Measurements from ENCODE around the gene CLIC5.

CLIC5 gene

DNA sequence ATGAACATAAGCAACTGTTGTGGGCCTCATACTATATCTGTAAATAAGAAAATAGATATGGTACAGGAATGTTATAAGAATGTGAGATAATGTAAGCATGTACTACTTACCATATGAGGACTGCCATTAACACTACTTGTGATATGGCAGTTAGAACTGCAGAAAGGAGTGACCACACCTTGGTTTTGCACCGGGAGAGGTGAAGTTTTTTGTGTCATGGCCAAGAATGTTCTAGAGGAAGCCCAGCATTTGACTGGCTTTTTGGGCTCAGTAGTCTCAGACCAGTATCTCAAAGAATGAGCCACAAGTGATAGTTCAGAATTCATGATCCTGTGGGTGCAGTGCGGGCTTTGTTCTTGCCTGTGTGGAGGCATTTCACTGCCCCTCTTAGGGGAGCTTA lies 123.5 kb downstream of the CLIC5 start:
- DNase-seq (ENCODE audit: low read depth), result no peak

DNA sequence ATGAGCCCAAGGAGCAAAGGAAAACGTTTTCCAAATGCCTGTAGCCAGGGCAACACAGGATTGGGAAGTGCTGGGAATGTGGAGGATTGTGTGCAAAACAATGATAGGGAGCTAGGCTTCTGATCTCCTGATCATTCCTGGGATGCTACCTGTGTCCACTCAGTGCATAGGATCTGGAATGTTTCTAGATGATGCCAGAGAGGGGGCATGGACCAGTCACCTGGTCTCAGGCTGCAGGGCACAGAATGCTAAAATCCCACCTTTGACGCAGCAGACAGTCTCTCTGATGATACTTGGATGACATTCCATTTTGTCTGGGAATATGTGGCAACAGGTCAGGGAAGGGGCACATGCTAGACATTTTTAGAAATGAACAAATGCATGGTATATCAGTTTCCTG lies 128.9 kb downstream of the CLIC5 start:
- no peak for DNase-seq (ENCODE audit: low read depth)

DNA sequence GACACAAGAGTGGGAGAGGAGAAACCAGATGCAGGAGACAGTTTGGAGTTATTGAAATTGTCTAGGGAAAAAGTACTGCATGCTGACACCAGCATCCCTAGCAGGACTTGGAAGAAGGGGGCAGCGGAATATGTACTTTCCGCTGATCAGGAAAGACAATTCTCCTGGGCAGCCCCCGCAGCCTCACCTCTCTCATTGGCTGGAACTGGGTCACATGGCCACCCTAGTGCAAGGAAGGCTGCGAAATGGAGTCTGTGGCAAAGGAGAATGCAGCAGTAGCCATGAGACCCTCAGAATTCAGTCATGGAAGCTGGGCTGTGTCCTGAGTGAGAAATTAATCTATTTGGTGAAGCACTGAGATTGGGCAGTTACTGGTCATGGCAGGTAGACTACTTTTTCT lies 131.3 kb downstream of the CLIC5 start:
- DNase-seq (ENCODE audit: low read depth), result no peak

DNA sequence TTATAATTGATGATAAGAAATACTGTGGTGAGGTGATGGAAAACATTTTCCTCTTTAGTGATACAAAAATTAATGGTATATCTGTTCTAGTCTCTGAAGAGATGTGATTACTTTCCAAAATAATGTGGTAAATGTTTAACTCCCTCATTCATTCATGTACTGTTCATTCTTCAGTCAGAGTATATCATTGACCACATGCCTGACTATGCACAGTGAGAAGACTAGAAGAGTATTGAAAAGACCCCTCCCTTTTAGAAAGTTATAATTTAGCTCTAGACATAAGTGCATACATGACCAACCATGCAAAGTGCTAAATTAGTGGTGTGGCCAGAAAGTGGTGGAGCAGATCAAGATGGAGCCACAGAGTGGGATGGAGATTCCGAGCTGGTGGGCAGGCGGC lies 133.0 kb downstream of the CLIC5 start:
- no peak for DNase-seq (ENCODE audit: low read depth)

DNA sequence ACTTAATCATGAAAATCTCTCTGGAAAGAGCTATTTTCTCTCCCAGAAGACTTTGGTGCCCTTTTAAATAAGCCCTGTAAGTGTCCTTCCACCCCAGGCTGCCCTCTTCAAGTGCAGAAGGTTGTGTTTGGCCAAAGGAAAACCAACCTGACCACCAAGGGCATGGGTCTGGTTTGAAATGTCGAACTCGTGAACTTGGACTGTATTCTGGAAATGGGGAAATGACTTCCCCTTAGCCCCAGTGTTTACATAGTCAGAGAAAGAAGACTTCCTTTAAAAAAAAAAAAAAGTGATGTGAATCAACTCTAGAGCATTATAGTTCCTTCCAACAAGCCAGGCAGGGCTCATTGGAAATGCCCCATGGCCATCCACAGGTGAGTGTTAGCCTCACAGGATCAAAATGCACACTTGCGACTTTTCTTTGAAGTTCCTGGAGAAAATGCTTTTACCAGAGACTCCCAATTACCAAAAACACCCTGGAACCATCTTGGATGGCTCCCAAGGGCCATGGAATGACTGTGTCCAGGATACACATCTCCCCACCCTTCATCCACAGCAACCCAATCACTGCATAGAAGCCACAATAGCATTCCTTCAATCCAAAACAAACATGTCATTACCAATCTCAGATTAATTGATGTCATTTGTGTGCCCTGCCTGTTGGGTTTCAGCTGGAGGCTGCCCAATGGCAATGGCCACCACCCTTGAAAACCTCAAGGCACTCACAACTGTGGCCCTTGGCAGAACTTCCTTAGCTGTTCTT lies 133.8 kb downstream of the CLIC5 start:
- no peak for DNase-seq (ENCODE audit: low read depth)

DNA sequence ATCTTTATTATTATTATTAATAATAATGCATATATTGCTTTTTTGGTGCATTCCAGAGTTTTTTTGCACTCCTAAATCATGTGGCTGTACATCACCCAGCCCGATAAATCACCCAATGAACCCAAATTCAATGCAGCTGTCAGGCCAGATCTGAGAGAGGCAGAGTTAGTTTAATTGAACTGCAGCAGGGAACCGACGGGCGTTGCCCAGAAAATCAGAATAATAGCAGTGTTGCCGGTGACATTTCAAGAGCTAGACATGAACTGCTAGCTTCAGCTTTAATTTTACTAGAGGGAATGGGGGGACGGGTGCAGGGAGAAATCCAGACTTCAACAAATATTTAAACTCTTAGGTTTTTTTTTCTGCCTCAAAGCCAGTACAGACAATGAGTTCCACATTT lies 135.0 kb downstream of the CLIC5 start:
- no peak for DNase-seq (ENCODE audit: low read depth)

DNA sequence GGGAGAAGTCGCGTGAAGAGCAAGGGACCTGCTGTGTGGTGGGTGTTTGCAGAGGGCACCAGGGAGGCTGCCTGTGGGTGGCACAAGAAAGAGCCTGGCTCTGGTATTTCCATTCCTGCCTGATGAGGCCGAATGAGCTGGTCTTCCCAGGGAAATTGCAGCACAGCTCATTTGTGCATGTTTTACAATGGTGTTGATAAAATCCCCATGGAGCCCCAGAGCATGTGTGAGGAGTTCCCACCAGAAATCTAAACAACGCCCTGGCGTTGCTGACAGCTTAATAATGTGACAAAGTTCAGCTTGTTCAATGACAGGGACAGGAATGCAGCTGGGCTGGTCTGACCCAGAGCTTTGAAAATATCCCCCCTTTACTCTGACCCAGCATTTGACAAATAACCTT lies 135.5 kb downstream of the CLIC5 start:
- no peak for DNase-seq (ENCODE audit: low read depth)

DNA sequence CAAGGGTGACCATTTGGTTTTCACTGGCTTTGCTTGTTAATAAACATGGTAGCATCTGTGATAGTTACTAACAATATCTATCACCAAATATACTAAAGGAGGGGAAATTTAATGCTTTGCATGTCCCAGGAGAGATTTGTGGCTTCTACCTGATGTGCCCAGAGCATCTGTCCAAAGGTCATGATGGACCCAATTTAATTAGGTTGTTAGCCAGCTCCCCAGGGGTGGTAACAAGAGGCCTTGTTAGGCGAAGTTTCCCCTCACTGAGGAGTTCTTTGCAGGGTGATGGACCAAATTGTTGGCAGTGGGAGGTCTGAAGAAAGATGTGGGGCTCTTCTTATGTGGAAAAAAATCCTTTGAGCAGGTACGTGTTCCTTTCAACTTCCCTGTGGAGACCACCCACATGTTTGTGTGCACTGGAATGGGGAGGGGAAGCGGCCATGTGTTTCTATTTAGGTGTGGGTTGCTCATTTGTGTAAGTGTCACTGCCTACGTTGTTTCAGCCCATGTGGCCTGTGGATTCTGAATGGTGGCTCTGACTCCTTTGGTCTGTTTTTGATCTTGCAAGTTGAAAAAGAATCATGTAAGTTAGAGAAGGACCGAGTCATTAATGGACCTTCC lies 137.6 kb downstream of the CLIC5 start:
- no peak for DNase-seq (ENCODE audit: low read depth)

DNA sequence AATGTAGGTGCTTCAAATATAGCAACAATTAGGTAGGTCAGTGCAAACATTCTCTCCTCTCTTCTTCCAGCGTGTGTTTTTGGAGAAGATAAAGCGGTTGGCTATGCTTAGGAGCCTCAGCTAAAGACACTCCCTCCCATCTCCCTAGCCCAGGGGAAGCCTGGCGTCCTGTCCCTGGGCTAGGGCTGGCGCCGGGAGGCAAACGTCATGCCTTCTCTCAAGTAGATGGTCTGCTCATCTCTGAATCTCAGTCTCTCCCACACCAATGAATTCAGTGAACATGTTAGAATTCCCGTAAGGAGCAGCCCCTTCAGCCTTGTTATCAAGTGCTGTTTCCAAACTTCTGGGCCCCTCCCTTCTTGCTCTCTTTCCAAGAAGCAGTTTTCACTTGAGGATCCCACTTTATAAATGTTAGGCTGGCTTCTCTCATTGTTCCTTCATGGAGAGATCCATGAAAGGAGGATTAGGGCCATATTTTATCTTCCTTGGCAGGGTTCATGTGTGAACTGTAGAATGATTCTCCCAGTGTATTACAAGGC lies 142.8 kb downstream of the CLIC5 start:
- DNase-seq (ENCODE audit: low read depth), result no peak

DNA sequence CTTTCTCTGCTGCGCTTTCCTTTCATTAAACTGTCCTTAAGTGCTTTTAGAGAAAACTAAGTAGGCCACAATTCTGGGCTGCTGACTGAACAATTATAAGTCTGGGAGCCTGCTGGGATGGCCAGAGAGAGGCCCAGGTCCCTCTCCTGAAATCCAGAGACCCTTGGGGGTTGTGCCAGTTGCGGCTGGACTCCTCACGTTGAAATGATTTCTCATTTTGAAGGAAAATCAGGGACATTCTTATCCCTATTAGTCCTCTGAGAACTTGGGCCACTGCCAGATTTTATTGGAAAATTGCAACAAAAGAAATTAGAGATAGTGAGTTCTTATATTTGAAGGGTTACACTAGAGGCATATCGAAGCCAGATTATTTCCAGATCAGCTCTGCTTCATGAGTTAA lies 145.1 kb downstream of the CLIC5 start:
- no peak for DNase-seq (ENCODE audit: low read depth)

DNA sequence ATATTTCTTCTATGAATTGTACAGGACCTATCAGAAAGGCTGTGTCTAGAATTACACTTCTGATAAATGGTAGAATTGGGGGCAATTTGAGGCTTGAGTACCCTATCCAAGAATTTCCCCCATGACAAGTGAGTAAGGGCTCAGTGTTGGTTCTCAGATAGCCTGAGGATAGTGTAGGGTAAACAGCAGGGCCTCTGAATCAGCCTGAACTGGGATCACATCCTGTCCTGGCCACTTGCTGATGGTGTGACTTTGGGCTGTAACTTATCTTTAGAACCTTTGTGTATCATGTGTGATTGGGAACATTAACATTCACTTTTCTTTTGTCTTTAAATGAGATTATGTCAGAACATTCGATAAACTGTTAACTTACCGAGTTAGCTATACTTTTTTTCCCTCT lies 151.0 kb downstream of the CLIC5 start:
- no peak for DNase-seq (ENCODE audit: low read depth)

DNA sequence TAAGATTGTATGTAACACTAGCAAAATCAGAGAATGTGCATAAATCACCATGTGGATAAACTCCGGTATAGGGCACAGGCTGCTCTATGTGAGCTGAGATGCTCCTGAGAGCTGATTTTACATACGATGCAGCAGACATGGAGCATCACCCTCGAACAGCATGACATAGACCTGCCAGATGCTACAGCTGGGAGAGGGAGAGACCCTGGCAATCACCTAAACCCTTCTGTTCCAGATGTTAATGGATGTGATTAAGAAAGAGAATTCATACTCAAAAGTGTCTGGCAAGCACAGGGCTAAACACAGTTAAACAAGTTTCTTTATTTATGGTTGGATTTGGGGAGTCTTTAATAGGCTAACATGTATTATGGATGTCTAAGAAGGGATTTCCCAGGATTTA lies 157.0 kb downstream of the CLIC5 start:
- no peak for DNase-seq (ENCODE audit: low read depth)

DNA sequence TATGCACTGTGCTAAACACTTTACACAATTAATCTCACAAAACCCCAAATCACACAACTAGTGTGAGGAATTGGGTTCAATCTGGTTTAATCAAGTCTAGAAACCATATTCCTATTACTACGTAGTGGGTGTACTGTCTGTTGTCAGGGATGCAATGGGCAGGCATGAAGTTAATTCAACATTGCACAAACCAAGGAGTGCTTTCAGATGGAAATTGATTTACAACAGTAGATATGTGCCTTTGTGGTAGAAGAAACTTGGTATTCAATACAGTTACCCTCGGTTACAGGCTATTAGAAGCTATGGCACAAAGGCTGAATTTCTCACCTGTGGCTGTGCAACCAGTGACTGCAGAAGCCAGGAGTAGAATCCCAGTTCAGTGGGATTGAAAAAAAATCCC lies 157.8 kb downstream of the CLIC5 start:
- DNase-seq (ENCODE audit: low read depth), result no peak

DNA sequence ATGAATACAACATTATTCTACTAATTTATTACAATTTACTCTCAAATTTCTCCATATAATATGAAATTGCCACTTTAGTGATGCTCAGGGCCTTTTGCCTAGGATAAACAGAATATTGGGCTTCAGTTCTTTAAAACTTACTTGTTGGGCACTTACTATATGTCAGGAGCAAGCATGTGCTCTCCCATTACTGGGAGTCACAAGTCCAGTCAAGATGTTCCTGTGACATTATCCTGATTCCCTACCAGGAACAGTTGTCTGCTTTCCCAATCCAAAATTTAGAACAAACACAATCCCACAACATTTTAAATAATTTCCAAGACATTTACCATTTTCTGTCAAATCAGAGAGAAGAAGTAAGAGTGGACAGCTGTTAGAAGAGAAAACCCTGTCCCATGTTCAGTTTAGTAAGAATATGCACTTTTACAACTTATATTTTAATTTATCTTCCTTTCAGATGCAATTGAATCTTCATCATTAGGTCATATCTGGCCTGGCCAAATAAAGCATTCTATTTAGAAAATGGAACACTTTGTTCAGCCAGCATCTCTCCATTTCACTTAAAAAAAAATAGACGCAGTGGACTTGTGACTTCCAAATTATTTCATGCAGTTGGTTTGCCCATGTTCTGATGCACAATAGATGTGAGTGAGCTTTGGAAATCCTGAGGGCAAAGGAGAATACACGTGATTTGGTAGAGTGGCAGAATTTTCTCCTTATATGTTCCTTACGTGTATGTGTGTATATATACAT lies 159.8 kb downstream of the CLIC5 start:
- no peak for DNase-seq (ENCODE audit: low read depth)

DNA sequence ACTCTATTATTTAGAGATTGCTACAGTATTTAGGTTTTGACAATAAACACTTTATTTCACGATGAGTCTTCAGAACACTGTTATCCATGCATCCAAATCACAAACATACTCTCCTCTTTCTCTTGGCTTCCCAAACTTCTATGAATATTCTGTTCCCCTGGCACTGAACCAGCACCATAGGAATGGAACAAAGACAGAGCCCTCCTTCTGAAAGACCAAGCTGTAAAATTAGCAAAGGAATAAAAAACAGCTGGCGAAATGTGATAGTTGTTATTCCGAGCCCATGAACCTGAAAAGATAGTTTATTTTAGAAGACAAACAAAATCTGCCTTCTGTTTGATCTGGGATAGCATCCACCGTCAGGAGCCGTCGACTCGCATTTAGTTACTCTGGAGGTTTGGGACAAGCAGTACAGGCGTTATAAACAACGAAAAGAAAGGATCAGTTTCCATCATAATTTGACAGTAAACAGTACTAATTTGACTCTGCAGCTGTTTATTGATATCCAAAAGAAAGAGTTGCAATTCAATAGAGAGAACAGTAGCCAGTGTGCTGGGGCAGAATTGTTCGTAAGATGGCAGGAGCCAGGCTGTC lies 161.4 kb downstream of the CLIC5 start:
- no peak for DNase-seq (ENCODE audit: low read depth)

DNA sequence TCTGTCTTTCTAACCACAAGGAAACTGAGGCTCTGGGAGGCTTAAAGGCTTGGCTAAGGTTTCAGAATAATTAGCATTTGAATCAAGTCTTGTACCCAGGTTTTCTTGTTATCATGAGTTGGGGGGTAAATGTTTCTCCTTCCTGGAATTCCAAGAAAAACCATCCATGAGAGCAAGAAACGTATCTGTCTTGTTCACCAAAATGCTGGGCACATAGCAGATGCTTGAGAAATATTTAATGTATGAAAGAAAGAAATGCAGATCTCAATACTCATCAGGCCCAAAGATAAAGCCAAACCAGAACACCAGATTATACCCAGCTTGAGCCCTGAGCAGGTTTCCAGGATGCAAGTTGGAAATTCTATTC lies 164.6 kb downstream of the CLIC5 start:
- DNase-seq (ENCODE audit: low read depth), result no peak

DNA sequence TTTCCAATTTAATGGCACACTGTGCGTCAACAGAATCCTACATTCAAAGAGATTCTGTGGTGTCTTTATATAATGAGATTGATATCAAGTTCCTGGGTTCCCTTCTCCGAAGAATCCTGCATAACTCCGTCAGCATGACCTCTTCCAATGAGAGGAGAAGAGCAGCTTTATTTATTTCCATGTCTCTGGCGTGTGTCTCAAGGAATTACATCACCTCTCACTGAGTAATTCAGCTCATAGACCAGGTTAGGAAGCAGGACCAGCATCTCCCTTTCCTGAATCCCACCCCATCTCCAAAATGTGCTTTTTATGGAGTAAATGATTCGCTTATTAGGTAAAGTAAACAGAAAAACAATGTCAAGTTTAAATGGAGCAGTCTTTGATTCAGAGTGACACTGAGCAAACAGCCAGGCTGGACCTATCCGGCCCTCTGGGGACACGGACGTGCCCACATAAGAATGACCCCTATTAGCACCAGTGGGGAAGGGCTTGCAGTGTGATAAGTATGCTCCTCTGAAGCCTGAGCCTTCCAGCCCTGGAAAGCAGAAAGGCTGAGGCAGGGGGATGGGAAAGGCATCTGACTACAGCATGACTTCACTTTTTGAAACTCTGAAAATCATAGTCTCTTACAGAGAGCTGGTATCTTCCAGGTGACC lies 165.2 kb downstream of the CLIC5 start:
- DNase-seq (ENCODE audit: low read depth), result no peak

DNA sequence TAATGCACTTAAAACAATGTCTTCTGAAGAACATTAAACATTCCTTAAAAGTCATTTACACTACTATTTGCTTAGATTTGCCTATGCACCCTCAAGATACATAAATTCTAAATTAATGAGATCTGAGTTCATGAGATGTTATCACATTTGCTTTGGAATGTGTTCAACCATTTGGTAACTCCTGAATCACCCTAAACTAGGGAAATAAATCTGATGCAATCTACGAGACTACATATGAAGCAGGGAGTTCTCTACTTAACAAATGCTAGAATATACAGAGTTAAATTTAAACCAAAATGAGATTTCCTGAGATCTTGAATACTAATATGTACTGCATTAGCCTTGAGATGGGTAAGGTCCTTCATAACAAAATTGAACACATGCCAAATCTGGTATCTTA lies 170.1 kb downstream of the CLIC5 start:
- DNase-seq (ENCODE audit: low read depth), result no peak

DNA sequence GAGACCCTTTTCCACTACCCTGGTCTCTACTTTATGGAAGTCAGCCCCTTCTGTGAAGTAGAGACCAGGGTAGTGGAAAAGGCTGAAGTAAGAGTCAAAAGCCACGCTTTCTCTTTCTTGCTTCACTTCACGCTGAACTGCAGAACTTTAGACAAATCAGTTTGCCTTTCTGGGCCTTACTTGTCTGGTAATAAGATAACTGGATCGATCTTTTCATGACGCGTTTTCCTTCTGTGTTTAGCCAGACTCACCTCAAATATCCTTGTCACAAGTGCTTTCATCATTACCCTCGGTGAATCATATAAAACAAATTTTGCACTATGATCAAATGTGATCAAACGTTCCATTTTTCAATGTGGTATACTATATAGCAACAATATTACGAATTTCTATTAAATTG lies 170.7 kb downstream of the CLIC5 start:
- no peak for DNase-seq (ENCODE audit: low read depth)

DNA sequence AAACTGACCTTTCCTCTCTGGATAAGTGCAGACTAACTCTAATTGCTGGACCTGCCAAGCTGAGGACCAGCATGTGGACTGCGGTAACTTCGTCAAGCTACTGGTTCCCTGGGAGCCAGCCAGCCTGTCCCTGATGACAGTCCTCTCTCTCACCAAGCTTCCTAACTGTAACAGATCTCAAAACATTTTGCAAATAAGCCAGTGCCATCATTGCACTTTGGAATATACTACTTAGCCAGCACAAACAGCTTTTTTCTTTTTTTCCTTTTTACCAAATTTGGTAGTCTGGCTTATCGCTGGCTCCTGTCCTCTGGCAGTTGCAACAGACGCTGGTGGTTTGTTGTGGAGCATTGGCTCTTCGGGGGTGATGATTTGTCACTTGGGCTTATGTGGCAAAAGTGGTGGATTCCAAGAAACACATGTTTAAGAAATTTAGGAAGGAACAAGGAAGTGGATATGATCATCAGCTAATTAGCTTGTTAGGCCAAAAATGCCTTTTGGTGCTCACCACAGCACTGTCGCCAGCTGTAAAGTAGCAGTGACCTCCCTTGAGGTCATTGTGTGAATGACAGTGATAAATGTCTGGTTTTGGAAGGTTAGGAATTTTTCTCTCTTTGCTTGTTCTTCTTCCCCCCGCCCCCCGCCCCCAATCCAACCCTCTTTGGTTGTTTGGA lies 171.7 kb downstream of the CLIC5 start:
- no peak for DNase-seq (ENCODE audit: low read depth)

DNA sequence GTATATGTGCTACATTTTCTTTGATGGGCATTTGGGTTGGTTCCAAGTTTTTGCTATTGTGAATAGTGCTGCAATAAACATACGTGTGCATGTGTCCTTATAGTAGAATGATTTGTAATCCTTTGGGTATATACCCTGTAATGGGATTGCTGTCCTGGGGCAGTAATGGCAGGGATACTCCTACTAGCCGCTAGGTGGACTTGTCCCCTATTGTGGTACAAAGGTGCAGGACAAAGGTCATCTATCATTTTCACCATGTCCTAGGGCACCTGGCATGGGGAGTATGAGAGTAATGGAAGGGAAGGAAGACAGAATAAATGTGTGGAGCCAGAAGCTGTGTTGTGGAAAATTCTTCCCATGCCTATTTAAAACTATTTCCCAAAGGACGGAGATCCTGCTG lies 174.6 kb downstream of the CLIC5 start:
- DNase-seq (ENCODE audit: low read depth), result no peak

DNA sequence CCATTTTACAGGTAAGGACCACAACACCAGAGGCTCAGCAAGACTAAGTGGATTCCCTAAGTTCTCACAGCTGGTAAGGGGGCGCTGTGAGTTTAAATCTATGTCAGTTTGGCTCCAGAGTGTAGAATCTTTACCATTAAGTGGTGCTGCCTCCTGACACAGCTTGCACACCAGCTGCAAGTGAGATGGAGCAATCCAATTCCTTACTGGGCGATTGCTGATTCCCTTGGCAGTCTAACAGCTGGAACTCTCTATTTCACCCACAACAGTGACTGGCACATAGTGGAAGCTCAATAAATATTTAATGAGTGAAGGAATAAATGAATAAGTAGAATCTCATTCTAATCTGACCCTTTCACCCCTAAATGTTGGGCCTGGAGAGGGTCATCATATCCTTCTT lies 176.7 kb downstream of the CLIC5 start:
- DNase-seq (ENCODE audit: low read depth), result no peak

All from stimulated activated CD4-positive, alpha-beta T cell treated with anti-CD3 and anti-CD28 coated beads, Interleukin-2, amount 100 ng/mL, for 4 hours (primary cell).